Left lung (tissue), 10 donors: ENCODE results near the gene PNMA1. TPM values are rescaled to one million over a fixed set of nuclear protein-coding genes. Genes with fewer than 3 reads are reported as not detected.

Experiments
- ATAC-seq: fragments of 200-7000 bp; cut with Tn5 transposase; one replicate; pipeline ENCODE4 v1.9.1; 2020; ENCODE audit warnings: moderate library complexity
- DNase-seq, 4 donors: peaks; one replicate each; pipeline ENCODE4 v3.0.0-alpha.2; 2013 to 2020
- H3K27ac ChIP-seq, 2 donors: fragments of 200-600 bp; sonication (generic) in 1 of 2; one replicate each; pipeline versions ENCODE4 v1.5.0 to v1.8.0; 2020 to 2021
- H3K27me3 ChIP-seq, 2 donors: fragments of 200-600 bp; sonication (generic) in 1 of 2; one replicate each; pipeline versions ENCODE4 v1.5.0 to v1.8.0; 2020 to 2021
- H3K36me3 ChIP-seq, 2 donors: fragments of 200-600 bp; sonication (generic) in 1 of 2; one replicate each; pipeline versions ENCODE4 v1.5.0 to v1.8.0; 2020 to 2021
- H3K4me1 ChIP-seq, 2 donors: fragments of 200-600 bp; one replicate each; pipeline ENCODE4 v1.8.0; 2021
- H3K4me3 ChIP-seq, 2 donors: fragments of 200-600 bp; sonication (generic) in 1 of 2; one replicate each; pipeline versions ENCODE4 v1.5.0 to v1.8.0; 2020 to 2021; ENCODE audit warnings: mild to moderate bottlenecking in 1 of 2
- H3K9me3 ChIP-seq, 2 donors: fragments of 200-600 bp; sonication (generic) in 1 of 2; one replicate each; pipeline versions ENCODE4 v1.5.0 to v1.8.0; 2020 to 2021
- intact Hi-C, 2 donors: fragments of 100-400 bp; cut with DNase I; formaldehyde crosslinking; loops; one replicate each; pipeline versions ENCODE4 v1.11.2 to v1.14.2; 2022
- polyA plus RNA-seq, 6 donors: library from polyadenylated mRNA; unstranded; fragments of 120-200 nt; gene quantifications; one replicate each; pipeline ENCODE4 v1.2.1, GENCODE V29; 2013; ENCODE audit not compliant: insufficient read length in 6 of 6
- total RNA-seq, 2 donors: library from RNA; stranded (reverse); fragmentation: NEBNext Ultra II Directional; extraction: Animal tissue kit (Norgen Biotek cat#: 25700); gene quantifications; one replicate each; pipeline ENCODE4 v1.2.1, GENCODE V29; 2021
- TF ChIP-seq, protein P1 (sequence below), 2 donors: fragments of 200-600 bp; sonication (generic) in 1 of 2; IDR thresholded peaks; one replicate each; pipeline versions ENCODE4 v1.5.0 to v1.8.0; 2021; ENCODE audit warnings: antibody characterized with exemption in 2 of 2
- donor health status: DM: no; HTN: yes; CAD: no.
- donor health status: DM: no; HTN: no; CAD: no.

PNMA1 gene
- total and polyA plus RNA-seq, 8 donors, result 30.8 to 56.3 (median 46.2) TPM

DNA sequence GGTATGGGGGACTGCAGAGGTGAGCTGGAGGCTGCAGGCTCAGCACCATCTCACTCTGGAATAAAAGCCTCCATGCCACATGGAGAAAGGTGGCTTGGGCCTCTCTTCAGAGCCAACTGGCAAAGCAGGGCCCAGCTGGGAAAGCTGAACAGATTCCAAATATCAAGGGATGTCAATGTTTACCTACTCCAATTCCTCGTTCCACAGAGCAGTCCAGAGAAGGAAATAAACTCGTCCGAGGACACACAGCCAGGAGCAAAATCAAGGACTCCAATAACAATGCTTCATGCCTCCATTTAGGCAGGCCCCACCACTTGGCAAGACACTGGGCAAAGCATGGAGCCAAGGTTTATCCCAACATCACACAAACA, 36.3 kb upstream of the PNMA1 start:
- DNase-seq (no peak), ATAC-seq (no peak)
- intact Hi-C loops, result no loop called here
- TF ChIP-seq, protein P1, sequence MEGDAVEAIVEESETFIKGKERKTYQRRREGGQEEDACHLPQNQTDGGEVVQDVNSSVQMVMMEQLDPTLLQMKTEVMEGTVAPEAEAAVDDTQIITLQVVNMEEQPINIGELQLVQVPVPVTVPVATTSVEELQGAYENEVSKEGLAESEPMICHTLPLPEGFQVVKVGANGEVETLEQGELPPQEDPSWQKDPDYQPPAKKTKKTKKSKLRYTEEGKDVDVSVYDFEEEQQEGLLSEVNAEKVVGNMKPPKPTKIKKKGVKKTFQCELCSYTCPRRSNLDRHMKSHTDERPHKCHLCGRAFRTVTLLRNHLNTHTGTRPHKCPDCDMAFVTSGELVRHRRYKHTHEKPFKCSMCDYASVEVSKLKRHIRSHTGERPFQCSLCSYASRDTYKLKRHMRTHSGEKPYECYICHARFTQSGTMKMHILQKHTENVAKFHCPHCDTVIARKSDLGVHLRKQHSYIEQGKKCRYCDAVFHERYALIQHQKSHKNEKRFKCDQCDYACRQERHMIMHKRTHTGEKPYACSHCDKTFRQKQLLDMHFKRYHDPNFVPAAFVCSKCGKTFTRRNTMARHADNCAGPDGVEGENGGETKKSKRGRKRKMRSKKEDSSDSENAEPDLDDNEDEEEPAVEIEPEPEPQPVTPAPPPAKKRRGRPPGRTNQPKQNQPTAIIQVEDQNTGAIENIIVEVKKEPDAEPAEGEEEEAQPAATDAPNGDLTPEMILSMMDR (IDR thresholded peaks at IDR 0.05), result no peak
- H3K36me3 ChIP-seq, result no peaks in the 10 kb centered on the region
- peaks cover 78 to 100% of the 10 kb centered on the region in 2 donors for H3K4me1 ChIP-seq
- H3K9me3 ChIP-seq, result no peaks in the 10 kb centered on the region
- no peaks in the 10 kb centered on the region for H3K27me3 ChIP-seq
- H3K27ac ChIP-seq, result peak overlapping the region in 1 of 2 donors; percentile 92
- no peak overlapping the region for H3K4me3 ChIP-seq

DNA sequence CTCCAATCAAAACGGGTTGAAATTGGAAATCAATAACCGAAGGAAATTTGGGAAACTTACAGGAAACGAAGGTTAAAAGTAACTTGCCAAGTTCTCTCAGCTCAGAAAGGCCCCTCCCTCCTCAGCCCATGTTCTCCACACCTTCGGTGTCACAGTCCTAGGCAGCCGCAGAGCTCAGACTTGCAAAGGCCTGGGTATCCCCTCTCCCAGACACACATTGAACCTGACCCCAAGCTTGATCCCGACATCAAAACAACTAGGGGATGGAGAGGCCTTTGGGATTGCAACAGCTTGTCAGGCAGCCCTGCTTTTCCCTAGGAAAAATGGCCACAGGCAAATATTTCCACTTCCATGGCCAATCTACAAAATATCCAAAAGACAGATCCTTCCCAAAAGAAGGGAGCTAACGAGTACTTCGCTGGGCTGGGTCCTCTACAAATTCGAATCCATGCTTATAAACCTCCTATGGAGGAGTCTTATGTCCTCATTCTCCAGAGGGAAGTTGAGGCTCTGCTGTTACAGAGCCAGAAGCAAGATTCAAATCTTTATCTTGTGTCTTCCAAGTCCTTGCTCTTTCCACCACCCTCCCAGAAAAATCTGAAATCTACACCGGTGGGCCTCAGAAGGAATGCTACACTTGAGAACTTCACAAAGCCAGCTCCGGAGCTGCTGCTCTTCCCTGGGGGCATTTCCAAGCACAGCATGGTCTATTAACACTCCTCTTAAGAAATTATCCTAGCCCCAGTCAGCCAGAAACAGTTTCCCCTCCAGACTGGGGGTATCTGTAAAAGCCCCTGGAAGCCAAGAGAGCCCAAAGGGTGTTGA, 35.7 kb upstream of the PNMA1 start:
- no peaks in the 10 kb centered on the region for H3K36me3 ChIP-seq
- peaks cover 78 to 100% of the 10 kb centered on the region in 2 donors for H3K4me1 ChIP-seq
- intact Hi-C loops, result no loop called here

DNA sequence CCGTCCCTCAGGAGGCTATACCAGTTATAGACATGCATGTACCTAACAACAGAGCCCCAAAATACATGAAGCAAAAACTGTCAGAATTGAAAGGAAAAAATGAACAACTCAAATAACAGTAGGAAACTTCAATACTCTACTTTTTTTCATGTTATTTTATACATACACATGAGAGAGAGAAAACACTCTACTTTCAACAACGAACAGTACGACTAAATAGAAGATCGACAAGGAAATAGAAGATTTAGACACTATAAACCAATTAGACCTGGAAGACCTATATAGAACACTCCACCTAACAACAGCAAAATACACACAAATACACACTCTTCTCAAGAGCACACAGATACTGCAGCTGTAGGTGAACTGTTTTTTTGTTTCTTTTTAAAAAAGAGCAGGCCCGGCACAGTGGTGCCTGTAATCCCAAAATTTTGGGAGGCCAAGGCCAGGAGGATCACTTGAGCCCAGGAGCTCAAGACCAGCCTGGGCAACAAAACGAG, 34.7 kb upstream of the PNMA1 start:
- peaks cover 78 to 100% of the 10 kb centered on the region in 2 donors for H3K4me1 ChIP-seq
- peak overlapping the region in 1 of 2 donors; percentile 92 for H3K27ac ChIP-seq
- no peak overlapping the region for H3K4me3 ChIP-seq
- DNase-seq (no peak), ATAC-seq (no peak)
- H3K9me3 ChIP-seq, result no peaks in the 10 kb centered on the region
- no peaks in the 10 kb centered on the region for H3K27me3 ChIP-seq
- H3K36me3 ChIP-seq, result no peaks in the 10 kb centered on the region
- TF ChIP-seq, protein P1 (IDR thresholded peaks at IDR 0.05), result no peak
- intact Hi-C loops, result no loop called here

More for the DNA sequence above, 35.7 kb upstream of the PNMA1 start:
- DNase-seq (no peak), ATAC-seq (no peak)
- Histone ChIP-seq H3K27ac (peak overlapping the region in 1 of 2 donors; percentile 92), H3K9me3 (no peaks in the 10 kb centered on the region), H3K4me3 (no peak overlapping the region), H3K27me3 (no peaks in the 10 kb centered on the region)
- TF ChIP-seq, protein P1 (IDR thresholded peaks at IDR 0.05), result no peak

- no peaks in the 10 kb centered on the region for H3K9me3 ChIP-seq
- TF ChIP-seq, protein P1 (IDR thresholded peaks at IDR 0.05), result no peak
- ATAC-seq, result no peak
- peaks cover 76 to 100% of the 10 kb centered on the region in 2 donors for H3K4me1 ChIP-seq
- intact Hi-C loops, result no loop called here
- H3K27ac ChIP-seq, result no peak overlapping the region
- no peak overlapping the region for H3K4me3 ChIP-seq
- H3K36me3 ChIP-seq, result no peaks in the 10 kb centered on the region
- no peak for DNase-seq
- H3K27me3 ChIP-seq, result no peaks in the 10 kb centered on the region
Measured at GRCh38 chr14:73747379-73748211, 33.4 kb upstream of the PNMA1 start.
